Kasumi-1 (cell line): ENCODE measurements around the gene NEK6.
A peak's percentile ranks its signal among the peaks of the same experiment; 100 is the strongest.

Experiments
- DNase-seq, 2 experiments: peaks; one replicate each; lab custom pipeline; 2025; lab: John Stamatoyannopoulos, UW

NEK6 gene

DNA sequence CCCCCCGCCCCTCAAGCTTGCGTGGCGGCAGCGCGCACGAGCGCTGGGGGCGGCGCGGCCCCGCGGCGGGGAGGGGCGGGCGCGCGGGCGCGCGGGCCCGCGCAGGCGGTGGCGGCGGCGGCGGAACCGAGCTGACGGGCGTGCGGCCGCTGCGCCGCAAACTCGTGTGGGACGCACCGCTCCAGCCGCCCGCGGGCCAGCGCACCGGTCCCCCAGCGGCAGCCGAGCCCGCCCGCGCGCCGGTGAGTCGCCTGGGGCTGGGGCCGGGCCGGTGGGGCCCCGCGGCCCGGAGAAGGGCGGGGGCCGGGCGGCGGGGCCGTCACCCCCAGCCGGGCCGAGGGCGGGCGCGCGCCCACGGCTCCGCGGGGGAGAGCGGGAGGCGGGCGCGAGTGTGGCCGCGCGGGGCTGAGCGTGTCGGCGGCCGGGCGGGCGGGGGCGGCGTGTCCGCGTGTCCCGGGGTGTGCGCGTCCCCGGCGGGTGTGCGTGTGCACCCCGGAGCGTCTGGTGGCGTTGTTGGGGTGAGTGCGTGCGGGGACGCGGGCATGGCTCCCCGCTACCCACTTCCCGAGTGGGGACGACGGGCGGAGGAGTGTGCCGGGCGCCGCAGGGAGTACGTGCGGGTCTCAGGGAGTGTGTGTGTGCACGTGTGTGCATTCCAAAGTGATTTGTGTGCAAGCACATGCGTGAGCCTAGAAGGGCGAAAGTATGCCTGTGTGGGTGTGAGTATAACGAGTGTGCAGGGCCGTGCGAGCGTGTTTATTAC, at the start of gene NEK6:
Gene NEK6, plus strand, starts transcription at position 106 of the 763 bp plus-strand sequence. CDS start 44,016 bp downstream, outside the sequence.
- DNase-seq, result no peak

DNA sequence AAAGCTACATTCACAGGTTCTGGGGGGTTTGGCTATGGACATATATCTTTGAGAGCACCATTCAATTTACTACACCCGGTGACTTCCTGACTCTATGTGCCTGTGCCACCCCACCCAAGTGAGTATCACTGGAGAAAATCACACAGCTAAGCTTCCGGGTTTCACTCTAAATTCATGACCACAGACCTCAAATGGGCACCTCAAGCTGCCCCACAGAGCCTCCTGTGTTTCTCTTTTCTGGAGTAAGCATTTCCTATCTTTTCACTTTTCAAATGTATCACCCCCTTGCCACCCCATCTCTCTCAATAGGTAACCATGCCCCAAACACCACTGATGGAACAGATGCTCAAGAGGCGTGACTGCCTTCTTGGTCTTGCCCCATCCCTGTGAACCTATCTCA, 49.2 kb upstream of the NEK6 start:
- no peak for DNase-seq

DNA sequence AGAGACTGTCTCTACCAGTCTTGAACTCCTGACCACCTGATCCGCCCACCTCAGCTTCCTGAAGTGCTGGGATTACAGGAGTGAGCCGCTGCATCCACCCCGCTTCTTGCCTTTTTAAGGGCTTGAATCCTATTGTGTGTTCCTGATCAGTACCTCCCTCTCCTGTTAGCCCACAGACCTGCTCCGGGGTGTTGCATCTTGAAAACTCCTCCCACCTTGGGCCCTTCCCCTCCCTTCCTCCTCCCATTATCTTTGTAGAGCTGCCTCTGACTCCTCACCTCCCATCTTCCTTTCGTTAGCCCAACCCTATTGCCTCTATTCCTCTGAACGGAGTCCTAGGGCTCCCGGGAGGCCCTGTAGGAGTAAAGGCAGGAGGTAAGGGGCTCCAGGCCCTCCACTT, 48.5 kb upstream of the NEK6 start:
- DNase-seq, result no peak

DNA sequence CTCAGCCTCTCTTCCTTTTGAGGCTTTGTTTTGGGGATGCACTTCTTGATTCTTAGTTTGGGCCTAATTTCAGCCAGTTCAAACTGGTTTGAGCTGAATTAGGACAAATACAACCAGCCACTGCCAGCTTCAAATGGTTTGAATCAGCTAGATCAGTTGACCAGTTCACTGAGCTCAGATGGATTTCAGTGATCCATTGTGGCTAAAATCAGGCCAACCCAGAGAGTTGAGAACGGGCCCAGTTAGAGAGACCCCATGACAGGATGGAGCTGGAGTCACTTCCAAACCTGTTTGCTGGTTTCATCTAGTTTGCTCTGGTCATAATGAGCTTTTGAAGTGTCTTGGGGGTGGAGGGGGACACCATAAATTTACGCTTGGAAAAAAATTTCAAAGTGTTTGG, 48.0 kb upstream of the NEK6 start:
- DNase-seq, result no peak

DNA sequence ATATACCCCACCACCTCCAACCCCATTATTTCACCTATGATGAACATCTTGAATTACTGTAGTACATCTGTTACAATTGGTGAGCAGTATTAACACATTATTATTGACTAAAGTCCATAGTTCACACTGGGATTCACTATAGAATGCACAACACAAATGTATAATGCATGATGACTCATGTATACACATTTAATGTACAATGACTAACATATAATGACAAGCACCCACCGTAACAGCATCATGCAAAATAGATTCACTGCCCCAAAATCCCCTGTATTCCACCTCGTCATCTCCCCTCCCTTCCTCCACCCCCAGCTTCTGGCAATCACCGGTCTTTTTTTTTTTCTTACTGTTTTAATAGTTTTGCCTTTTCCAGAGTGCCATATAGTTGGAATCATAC, 47.1 kb upstream of the NEK6 start:
- no peak for DNase-seq

DNA sequence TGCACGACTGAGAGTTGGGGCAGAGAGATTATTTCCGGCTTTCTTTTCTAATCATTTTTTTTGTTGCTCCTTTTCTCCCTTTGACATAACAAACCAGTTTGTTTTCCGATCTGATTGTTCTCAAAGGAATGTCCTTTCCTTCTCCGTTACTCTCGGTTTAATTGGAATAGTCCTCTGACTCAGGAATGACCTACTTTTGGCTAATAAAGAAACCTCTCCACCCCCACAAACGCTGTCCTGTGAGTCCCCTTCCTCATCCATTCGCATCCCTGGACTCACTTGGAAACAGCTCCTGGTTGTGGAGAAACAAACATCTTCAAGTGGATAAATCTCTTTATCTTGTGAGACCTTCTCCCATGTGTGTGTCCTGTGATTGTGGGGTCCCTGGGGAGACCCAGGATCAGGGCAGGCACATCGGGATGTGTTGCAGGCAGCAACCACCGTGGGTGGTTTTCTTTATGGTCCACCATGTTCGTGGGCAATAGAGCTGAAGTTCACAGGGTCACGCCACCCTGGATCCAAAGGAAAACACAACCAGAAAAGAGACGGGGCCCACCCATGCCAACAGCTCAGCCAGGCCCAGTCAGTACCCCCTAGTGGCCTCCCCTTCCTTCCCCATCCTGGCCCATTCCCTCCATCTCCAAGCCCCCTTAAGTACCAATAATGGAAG, 45.2 kb upstream of the NEK6 start:
- no peak for DNase-seq

DNA sequence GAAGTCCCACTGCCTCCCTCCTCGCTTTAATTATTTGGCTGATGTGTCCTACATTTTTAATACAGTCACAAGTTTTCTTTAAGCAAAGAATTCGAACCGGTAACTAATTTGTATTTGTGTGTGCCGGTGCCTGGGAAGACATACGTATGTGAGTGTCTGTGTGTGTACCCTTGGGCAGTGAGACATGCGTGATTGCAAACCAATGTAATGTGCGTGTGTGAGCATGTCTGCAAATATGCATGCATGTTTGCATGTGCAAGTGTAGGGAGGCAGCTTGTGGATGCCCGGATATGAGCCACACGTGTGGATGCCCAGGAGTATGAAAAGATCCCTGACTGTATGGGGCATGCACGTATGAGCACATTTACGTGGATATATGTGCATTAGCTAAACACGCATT, 44.4 kb upstream of the NEK6 start:
- DNase-seq, result no peak

DNA sequence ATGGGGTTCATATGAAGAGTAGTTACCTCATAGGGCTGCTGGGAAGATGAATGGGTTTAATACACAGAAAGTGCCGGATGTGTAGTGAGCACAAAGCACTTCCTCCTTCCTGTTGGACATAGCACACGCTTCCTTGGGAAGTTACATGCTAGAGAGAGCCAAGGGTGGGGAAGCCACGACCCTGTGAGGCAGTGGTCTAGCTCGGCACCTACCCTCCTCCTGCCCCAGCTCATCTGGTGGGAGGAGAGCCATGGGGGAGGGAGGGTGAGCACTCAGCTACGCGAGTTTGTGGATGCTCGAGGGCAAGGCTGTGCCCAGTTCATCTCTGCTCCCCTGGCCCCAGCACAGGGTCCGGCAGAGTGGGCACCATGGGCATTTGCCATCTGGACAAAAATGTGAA, 43.6 kb upstream of the NEK6 start:
- DNase-seq, result peak; percentile 24 to 26

DNA sequence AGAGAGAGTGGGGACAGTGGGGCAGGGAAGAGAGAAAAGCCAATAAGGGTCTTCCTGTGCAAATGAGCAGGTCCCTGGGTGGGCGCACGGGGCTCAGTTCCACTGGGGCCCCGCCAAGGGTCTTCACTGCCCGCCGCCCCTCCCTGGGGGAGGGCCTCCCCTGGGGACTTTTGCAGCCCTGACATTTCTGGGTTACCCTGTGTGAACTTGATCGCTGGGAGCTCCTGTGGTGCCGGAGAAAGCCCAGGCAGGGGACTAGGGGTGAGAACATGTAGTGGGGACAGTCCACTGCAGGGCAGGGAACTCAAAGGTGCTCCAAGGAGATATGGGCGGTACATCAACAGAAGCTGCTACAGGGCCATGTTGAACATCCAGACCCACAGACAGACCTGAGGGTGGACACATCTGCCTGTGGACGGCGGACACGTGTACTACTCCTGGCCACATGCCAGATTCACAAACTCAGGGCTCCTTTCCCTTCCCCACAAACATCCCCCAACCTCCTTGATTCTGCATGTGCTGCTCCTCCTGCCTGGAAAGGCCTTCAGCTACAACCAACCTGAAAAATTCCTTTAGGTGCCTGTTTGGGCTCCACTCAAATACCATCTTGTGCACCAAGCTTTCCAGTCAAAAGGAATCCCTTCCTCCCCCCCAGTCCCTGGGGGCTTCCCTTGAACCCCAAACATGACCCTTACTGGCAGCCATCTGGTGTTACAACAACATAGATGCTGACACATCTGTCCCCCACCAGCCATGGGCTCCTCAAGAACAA, 43.0 kb upstream of the NEK6 start:
- no peak for DNase-seq

DNA sequence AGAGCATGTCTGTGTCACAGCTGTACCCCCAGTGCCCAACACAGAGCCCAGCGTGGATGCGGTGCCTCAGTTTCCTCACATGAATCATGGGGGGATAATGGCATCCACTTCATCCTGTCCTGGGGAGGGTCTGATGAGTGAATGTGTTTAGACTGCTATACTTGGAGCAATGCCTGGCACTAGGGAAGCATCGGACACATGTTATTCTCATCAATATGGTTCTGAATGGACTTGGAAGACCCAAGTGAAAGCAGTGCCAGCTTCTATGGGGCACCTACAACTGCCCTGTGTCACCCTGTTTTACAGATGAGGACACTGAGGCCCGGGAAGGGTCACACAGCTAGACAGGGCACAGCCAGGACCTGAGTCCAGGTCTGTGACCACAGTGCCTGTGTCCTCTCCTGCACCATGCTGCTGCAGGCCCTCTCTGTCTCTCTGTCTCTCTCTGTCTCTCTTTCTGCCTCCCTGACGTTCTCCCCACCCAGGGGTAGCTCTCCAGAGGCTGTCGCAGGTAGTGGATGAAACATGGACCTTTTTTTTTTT, 42.3 kb upstream of the NEK6 start:
- no peak for DNase-seq

DNA sequence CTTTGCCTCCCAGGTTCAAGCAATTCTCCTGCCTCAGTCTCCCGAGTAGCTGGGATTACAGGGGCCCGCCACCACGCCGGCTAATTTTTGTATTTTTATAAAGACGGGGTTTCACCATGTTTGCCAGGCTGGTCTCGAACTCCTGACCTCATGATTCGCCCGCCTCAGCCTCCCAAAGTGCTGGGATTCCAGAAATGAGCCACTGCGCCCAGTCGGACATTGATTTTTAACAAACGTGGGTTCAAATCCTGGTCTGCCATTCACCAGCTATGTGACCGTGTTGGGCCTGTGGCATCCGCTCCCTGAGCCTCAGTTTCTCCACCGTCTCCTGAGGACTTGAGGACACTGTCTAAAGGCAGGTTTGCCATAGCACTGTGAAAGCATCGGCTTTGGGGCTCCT, 41.8 kb upstream of the NEK6 start:
- no peak for DNase-seq

DNA sequence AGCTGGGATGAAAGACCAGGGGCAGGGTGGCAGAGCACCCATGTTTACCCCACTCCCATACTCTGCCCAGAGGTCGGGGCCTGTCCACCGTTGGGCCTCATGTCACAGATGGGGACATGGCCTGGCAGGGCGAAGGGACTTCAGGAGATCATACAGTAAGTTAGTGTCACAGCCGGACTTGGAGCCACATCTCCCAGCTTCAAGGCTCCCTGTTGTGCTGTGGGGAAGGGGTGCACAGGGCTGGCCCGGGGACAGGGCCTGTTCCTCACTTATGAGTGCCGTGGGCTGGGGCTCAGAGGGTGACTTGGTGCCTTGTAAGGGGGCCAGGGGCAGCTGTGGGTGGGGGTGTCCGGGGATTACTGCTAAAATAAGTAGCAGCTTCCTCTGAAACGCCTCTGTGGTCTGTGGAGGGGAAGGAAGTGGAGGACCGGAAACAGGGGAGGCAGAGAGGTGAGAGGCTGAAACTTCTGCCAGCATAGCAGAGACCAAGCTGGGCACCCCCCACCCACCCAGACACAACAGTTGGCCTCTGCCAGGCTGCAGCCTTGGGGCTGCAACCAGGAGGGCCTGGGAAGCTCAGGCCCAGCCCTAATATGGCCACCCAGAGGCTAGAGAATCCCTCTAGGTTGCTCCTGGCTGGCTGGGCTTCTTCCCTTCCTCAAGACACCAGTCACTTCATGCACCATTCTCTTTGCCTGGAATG, 41.1 kb upstream of the NEK6 start:
- DNase-seq, result peak; percentile 96 to 98

DNA sequence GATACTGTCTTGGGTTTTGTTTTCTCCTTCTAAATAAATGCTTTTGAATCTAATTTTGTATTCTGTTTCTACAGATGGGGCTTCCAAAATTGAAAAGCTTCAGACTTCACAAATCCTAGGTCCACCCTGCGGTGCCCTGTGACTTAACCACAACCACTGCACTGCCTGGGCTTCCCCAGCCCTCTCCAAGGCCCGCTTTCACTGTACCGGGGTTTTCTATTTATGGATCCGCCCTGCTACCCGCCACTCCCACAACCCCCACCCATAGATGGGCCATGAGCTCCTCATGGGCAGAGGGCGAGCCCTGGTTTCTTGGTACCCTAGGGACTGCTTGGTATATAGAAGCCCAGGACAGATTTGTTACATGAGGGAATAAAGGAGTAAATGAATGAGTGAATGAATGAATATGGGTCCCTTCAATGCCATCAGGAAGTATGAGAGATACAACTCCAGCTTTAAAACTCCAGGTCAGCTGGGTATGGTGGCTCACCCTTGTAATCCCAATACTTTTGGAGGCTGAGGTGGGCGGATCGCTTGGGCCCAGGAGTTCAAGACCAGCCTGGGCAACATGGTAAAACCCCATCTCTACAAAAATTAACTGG, 39.8 kb upstream of the NEK6 start:
- DNase-seq, result no peak

DNA sequence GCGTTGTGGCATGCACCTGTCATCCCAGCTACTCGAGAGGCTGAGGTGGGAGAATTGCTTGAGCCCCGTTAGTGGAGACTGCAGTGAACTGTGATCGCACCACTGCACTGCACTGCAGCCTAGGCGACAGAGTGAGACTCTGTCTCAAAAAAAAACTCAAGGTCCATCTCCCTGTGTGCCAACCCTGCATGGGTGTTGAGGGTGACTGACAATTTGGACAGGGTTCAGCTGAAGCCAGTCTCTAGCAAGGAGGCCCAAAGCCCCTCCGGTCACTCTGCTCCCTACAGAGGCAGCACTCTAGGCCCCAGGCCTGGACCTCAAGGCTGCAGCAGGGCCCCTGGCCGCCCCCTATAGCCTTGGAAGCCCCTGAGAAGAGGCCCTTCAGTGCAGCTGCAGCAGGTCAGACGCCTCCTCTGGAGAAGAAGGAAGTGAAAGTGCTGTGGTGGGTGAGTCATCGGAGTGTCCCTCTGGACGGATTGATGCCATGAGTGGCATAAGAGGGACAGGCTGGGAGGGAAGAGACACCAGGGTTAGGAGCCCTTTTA, 39.2 kb upstream of the NEK6 start:
- DNase-seq, result peak; percentile 85 to 86

DNA sequence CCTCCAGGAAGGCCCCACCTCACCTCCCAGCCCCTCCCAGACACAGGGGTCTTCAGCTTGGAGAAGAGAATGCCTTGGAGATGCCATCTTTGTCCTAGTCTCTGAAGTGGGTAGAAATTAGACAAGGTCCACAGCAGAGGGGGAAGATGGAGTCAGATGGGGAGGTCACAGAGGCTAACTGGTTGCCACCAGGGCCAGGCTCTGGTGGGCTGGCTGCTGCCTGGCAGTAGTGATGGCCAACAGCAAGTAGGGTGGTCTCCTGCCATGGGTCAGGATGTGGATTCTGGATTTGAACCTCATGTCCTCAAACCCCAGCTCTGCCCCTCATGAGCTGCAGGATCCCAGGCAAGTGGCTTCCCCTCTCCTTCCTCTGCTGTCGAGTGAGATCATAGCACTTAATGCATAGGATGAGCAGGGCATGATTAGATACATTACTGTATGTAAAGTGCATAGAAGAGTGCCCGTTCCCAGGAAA, 38.7 kb upstream of the NEK6 start:
- no peak for DNase-seq

DNA sequence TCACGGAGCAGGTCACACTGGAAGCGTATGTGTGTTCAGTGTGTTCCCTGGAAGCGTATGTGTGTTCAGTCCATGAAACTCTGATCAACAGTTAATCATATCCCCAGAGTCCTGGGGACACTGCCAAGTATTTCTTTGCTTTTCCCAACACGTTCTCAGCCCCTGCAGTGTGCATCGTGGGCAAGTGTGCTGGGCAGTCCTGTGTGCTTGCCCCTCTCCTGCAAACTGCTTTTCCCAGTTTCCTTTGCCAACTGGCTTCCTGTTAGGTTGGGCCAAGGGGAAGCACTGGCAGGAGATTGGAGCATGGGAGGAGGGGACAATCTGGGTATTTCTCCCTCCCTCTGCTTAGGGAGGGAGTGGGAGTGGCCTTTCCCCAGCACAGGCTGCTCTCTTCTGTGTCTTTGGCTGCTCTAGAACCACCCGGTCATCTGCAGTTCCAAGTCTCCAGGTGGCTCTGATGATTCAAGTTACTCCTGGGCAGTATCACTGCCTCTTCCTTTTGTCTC, 36.8 kb upstream of the NEK6 start:
- peak; percentile 17 to 30 for DNase-seq

DNA sequence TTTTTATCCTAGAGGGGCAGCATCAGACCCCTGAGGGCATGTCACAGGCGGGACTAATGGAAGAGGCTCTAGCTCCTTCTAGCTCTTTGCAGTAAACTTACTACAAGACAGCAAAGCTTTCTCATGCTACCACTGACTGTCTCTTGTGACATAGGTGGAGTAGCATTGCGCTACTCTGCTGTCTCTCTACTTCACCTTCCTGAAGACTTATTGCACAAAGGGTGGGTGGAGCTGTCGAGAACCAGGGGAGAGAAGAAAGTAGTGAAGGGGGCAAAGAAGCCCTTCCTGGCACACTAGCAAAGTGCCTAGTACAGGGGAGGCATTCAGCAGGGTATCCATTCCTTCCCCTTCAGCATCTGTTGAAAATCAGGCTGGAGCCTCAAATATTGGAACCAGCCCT, 36.1 kb upstream of the NEK6 start:
- DNase-seq, result no peak

DNA sequence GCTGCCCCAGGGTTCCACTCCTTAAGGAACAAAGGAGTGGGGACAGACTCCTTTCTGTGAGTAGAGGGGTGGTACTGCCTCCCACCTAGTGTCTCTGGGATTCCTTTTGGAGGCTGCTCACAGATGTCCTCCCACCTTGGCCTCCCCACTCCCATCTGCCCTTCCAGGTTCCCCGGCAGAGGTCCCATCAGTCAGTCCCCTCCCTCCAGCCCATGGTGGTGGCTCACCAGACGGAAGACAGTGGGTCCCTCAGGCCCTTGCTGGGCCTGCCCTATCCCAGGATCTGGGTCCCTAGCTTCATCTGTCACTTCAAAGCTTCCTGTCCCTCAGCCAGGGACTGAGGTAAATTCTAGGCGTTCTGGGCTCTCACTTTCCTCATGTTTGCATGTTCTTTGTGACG, 35.6 kb upstream of the NEK6 start:
- no peak for DNase-seq

DNA sequence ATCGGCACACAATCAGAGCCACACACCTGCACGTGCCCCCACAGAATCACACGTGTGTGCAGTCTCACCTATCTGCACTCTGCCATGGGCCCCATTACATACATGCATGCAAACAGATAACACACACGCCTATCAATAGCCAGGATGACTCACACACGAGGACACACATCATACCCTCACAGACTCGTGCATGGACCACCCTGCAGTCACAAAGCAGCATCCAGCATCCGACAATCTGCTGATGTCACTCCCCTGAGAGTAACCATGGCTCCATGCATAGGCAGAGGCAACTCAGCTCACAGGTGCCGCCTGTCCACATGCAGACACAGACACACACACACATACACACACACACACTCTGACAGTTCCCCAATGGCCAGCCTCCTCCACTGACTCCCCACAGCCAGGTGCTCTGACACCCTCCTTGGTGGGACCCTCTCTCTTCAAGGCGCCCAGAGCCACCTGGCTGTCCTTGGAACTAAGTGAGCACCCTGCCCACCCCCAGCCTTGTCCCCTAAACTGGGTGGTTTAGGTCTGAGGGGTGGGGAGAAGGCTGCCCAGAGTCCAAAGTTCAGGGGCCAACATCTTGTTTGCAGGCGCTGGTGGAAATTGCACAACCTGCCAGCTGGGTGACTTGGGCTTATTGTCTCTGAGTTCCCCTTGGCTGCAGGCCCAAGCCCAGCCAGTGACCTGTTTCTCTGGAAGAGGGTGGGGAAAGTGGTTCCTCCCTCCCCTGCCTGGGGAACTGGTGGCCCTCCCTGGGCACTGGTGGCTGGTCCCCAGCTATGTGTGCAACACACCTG, 34.6 kb upstream of the NEK6 start:
- DNase-seq, result peak; percentile 77

DNA sequence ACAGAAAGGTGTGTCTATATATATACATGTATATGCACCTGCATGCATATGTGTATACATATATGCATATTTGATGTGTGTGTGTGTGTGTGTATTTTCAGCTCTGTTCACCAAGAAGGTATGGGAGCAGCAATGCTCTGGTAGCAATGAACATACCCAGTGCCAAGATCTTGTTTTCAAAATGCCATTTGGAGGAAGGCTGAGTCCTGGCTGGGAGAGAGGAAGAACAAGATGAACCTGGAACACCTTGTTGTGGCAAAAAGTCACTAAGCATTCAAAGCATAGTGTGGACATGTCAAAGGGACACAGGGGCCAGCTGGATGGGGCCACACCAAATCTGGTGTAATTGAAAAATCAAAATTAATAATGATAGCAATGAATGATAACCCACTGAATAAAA, 31.8 kb upstream of the NEK6 start:
- DNase-seq, result no peak
